Fibroblast of villous mesenchyme (primary cell): ENCODE measurements around the gene PSAPL1. TPM values are rescaled to one million over a fixed set of nuclear protein-coding genes. Genes with fewer than 3 reads are reported as not detected.

Experiments used
- DNase-seq: peaks from one replicate; pipeline ENCODE4 v3.0.0-alpha.2; 2010; ENCODE audit warnings: low read depth
- H3K4me3 ChIP-seq: 2 replicates; pipeline ENCODE4 v1.5.1; 2011; ENCODE audit warnings: low read depth, mild to moderate bottlenecking, low read length
- CTCF ChIP-seq: IDR thresholded peaks from 2 replicates; pipeline ENCODE4 v1.5.1; 2012; ENCODE audit warnings: low read depth, mild to moderate bottlenecking, low read length; ENCODE audit not compliant: insufficient read depth
- total RNA-seq: library from RNA; depleted of rRNA; stranded (reverse); fragments of >200 nt; gene quantifications from 2 replicates; pipeline ENCODE4 v1.2.3, GENCODE V29; 2012

The PSAPL1 gene
- total RNA-seq, 1 donor = not detected

DNA sequence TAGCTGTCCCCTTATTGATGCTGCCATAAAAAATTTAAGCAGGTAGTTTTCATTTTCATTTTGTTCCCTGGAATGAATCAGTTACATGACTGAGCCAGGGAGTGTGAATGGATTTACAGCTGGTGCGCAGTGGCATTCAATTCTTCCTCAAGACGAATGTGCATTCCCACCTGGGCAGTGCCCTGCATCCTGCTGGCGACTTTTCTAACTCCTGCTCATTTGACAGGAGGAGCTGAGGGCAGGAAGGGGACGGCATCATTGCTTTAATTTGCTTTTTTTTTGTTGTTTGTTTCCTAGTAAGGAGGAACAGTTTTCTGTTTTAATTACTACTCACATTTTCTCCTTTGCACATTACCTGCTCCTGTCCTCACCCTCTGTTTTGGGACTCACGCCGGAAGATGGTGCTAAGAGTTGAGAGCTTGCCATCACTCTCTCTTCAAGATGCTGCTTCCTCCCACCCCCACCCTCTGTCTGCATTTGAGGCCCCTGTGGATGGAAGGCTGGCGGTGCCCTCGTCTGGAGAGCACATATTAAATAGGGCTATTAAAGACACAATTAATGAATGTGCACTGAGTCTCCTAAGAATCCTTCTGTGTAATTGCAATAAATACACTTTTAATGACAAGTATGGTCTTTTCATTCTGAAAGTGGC is 35.8 kb downstream of the PSAPL1 start:
- H3K4me3 ChIP-seq = no peak overlapping the region
- TF ChIP-seq CTCF = no peak
- DNase-seq = no peak

DNA sequence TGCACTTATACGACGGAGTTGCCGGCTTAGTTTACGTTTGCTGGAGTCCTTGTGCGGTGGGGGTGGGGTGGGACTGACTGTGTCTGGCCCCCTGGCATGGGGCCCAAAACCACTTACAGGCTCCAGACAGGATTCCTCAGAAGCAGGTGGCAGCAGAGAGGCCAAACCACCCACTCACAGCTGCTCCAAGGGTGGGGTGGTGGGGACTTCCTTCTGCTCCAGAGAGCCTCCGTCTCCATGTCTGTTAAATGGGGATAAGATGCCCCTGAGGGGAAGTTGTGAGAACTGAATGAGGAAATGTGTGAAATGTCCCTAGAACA is 36.7 kb downstream of the PSAPL1 start:
- peak; percentile 11 for DNase-seq
- H3K4me3 ChIP-seq = no peak overlapping the region
- TF ChIP-seq CTCF = no peak

DNA sequence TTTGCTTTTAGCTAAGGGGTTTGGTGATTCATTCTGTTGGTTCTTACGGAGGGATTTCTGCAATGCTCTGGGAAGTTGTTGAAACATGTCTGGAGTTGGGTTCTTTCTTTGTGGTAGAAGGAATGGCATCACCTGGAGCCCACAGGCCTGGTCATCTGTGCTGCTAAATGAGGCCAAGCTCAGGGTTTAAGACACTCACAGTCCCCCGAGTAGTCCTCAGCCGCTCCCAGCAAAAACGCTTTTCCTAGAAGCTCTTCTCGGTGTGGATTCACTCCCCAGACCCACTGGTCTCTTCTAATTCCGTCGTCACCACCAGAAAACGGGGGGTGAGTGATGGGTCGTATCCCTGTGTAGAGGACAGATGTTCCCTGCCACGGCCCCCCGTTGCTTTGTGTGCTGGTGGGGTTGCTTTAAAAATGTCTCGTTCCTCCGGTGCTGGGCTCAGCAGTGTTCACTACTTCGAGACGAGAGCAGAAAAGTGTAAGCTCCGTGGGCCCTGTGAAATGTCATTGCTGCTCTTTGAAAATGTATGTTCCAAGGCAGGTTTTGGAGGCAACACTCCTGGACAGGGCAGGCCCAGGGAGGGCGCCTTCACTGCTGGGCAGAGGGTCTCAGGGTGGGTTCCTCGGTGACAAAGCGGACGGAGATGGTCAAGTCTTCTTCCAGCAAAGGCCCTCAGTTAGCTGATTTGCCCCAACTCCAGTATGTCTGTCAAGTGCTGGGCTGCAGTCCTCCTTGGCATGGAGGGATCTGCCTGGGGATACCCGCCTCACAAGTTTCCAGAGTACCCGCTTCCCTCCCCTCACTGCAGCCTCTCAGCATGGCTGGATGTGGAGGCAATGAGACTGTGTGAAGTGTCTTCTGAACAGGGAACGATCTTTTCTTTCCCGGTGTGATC is 37.3 kb downstream of the PSAPL1 start:
- H3K4me3 ChIP-seq = no peak overlapping the region
- no peak for DNase-seq
- no peak for TF ChIP-seq CTCF

DNA sequence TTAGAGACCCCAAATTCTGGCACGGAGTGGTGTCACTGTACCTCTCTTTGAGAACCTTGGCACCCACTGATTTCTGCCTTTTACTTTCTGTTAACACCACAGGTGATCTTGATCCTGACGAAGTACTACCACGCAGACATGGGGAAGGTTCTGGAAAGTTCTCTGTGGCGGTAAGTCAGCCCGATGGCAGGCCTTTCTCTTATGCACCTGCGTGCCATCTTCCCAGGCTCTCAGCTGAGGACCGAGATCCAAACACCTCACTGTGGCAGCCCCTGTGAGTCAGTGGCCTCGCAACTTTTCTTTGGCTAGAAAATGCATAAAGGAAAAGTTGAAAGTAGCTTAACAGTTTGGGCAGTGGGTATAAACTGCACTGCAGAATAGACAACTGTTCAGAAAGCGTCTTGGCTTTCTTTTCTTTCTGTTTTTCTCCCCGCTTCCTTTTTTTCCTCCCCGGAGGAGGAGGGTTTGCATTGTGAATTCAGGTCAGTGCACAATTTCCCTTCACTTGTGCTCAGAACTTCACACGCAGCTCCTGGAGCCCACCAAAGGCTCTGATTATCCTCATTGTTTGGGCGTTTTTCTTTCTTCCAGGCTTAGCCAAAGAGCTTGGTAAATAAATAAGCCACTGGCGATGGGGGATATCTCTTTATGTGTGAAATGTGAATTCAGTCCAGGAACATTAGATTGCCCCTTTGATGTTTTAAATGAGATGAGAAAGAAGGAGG is 38.4 kb downstream of the PSAPL1 start:
- TF ChIP-seq CTCF = no peak
- DNase-seq = no peak

GRCh38 chr4:7395645-7396044 is 39.1 kb downstream of the PSAPL1 start:
- no peak for TF ChIP-seq CTCF
- H3K4me3 ChIP-seq = no peak overlapping the region
- no peak for DNase-seq

More for the DNA sequence above, 38.4 kb downstream of the PSAPL1 start:
- H3K4me3 ChIP-seq = no peak overlapping the region

DNA sequence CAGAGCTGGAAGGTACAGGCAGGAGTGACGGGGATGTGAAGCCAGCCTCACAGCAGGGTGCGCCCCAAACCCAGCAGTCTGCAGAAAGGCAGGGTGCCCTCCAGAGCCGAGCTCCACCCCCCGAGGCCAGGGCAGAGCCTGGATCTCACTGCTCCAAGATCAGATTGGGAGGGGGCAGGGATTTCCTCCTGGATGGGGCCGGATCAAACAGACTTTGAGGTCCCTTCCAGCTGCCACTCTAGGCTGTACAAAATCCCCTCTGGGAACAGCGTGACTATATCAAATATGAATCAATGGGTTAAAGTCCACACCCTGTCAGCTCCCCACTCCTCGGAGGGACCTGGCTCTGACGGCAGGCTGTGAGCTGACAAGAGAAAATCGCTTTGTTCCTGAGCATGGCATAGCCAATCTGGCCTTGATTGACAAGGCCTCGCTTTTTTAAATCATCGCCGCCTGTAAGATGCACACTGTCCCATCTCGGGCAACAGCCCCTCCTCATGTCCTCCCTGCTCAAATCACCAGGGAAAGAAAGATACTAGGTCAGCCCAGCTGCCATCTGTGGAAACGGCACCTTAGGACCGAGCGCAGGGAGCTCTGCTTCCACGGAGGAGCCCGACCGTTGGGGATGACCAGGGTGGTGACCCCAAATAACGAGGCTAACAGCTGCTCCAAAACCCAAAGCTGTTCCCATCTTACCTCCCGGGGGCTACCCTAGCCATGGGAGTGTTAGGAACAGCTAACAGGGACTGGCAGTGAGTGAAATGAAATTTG is 39.9 kb downstream of the PSAPL1 start:
- DNase-seq = no peak
- TF ChIP-seq CTCF = no peak
- H3K4me3 ChIP-seq = no peak overlapping the region
